Neural cell (in vitro differentiated cells): ENCODE measurements around the gene SH3PXD2A. TPM values are rescaled to one million over a fixed set of nuclear protein-coding genes. Genes with fewer than 3 reads are reported as not detected.

ENCODE experiments used
- H2AFZ ChIP-seq: fragments of 200-600, 300-800 bp; sonication (generic), shearing (Covaris generic); 2 replicates; pipeline ENCODE4 v1.6.0; 2014; ENCODE audit warnings: low read depth, mild to moderate bottlenecking, antibody characterized with exemption, low read length, moderate library complexity
- H3F3A ChIP-seq: fragments of 200-600 bp; shearing (Covaris generic); 2 replicates; pipeline ENCODE4 v1.6.1; 2016; ENCODE audit warnings: mild to moderate bottlenecking, moderate library complexity, mixed read lengths, antibody characterized with exemption, low read length; ENCODE audit not compliant: insufficient read depth, poor library complexity, severe bottlenecking
- H3K27ac ChIP-seq: fragments of 200-600, 300-800 bp; sonication (generic), shearing (Covaris generic); 2 replicates; pipeline ENCODE4 v1.5.1; 2014; ENCODE audit warnings: mild to moderate bottlenecking, low read length, moderate library complexity
- H3K27me3 ChIP-seq: fragments of 300-800, 200-600 bp; sonication (generic), shearing (Covaris generic); 2 replicates; pipeline ENCODE4 v1.6.0; 2014; ENCODE audit warnings: mild to moderate bottlenecking, low read depth, low read length, moderate library complexity; ENCODE audit not compliant: insufficient read depth
- H3K36me3 ChIP-seq: fragments of 300-800, 200-600 bp; sonication (generic), shearing (Covaris generic); 2 replicates; pipeline ENCODE4 v1.5.1; 2014; ENCODE audit warnings: mild to moderate bottlenecking, antibody characterized with exemption, low read length, moderate library complexity; ENCODE audit not compliant: insufficient read depth
- H3K4me2 ChIP-seq: fragments of 300-800, 200-600 bp; sonication (generic), shearing (Covaris generic); 2 replicates; pipeline ENCODE4 v1.6.0; 2014; ENCODE audit warnings: mild to moderate bottlenecking, low read length
- H3K4me3 ChIP-seq: fragments of 300-800, 200-600 bp; sonication (generic), shearing (Covaris generic); 2 replicates; pipeline ENCODE4 v1.5.1; 2014; ENCODE audit warnings: mild to moderate bottlenecking, low read length, moderate library complexity
- H3K79me2 ChIP-seq: fragments of 200-600 bp; shearing (Covaris generic); replicated peaks from 2 replicates; pipeline ENCODE4 v1.6.0; 2014; ENCODE audit warnings: mild to moderate bottlenecking, low read length, moderate library complexity; ENCODE audit not compliant: insufficient read depth
- H3K9ac ChIP-seq: fragments of 300-800, 200-600 bp; sonication (generic), shearing (Covaris generic); 2 replicates; pipeline ENCODE4 v1.6.1; 2016; ENCODE audit warnings: mild to moderate bottlenecking, low read length, mixed read lengths
- H3K9me2 ChIP-seq: fragments of 200-600 bp; shearing (Covaris generic); 2 replicates; pipeline ENCODE4 v1.6.1; 2016; ENCODE audit warnings: mild to moderate bottlenecking, low read length, mixed read lengths; ENCODE audit not compliant: insufficient read depth
- H3K9me3 ChIP-seq: fragments of 200-600, 300-800 bp; sonication (generic), shearing (Covaris generic); 2 replicates; pipeline ENCODE4 v1.6.1; 2016; ENCODE audit warnings: mild to moderate bottlenecking, mixed run types, low read length, moderate library complexity, mixed read lengths
- H4K20me1 ChIP-seq: fragments of 200-600 bp; shearing (Covaris generic); 2 replicates; pipeline ENCODE4 v1.6.1; 2016; ENCODE audit warnings: mild to moderate bottlenecking, mixed run types; ENCODE audit not compliant: insufficient read depth
- CTCF ChIP-seq: fragments of 450-650 bp; IDR thresholded peaks from 2 replicates; pipeline ENCODE4 v1.5.1; 2014; ENCODE audit warnings: antibody characterized with exemption, mild to moderate bottlenecking, moderate library complexity; ENCODE audit not compliant: poor library complexity, severe bottlenecking
- EP300 ChIP-seq: fragments of 450-650 bp; conservative IDR thresholded peaks from 2 replicates; pipeline ENCODE4 v1.6.1; 2014; ENCODE audit warnings: antibody characterized with exemption, mild to moderate bottlenecking, moderate library complexity; ENCODE audit not compliant: poor library complexity, severe bottlenecking
- EZH2 ChIP-seq: fragments of 200-600, 300-800 bp; shearing (Covaris generic), sonication (generic); IDR thresholded peaks from 2 replicates; pipeline ENCODE4 v1.6.1; 2014; ENCODE audit warnings: antibody characterized with exemption, low read length, borderline replicate concordance, mild to moderate bottlenecking; ENCODE audit not compliant: insufficient read depth, poor library complexity, severe bottlenecking
- MXI1 ChIP-seq: fragments of 450-650 bp; conservative IDR thresholded peaks from 2 replicates; pipeline ENCODE4 v1.6.1; 2014; ENCODE audit warnings: antibody characterized with exemption, mild to moderate bottlenecking; ENCODE audit not compliant: poor library complexity, severe bottlenecking
- POLR2AphosphoS5 ChIP-seq: IDR thresholded peaks from 2 replicates; pipeline ENCODE4 v1.6.1; 2012
- RAD21 ChIP-seq: fragments of 450-650 bp; conservative IDR thresholded peaks from 2 replicates; pipeline ENCODE4 v1.6.1; 2014; ENCODE audit warnings: antibody characterized with exemption, mild to moderate bottlenecking, moderate library complexity
- SMC3 ChIP-seq: fragments of 450-650 bp; conservative IDR thresholded peaks from 2 replicates; pipeline ENCODE4 v1.6.1; 2014; ENCODE audit warnings: antibody characterized with exemption, mild to moderate bottlenecking, moderate library complexity; ENCODE audit not compliant: poor library complexity
- TAF1 ChIP-seq: IDR thresholded peaks from 2 replicates; pipeline ENCODE4 v1.6.1; 2012; ENCODE audit warnings: low read depth
- polyA minus RNA-seq: library from RNA; depleted of rRNA, polyadenylated mRNA; stranded (reverse); fragments of >200 nt; gene quantifications from 2 replicates; pipeline ENCODE4 v1.2.3, GENCODE V29; 2014
- polyA plus RNA-seq: library from polyadenylated mRNA; depleted of rRNA; stranded (reverse); fragments of >200 nt; gene quantifications from 2 replicates; pipeline ENCODE4 v1.2.3, GENCODE V29; 2014
- TF ChIP-seq, protein P1 (sequence below): IDR thresholded peaks from 2 replicates; pipeline ENCODE4 v1.6.1; 2012; ENCODE audit warnings: borderline replicate concordance

SH3PXD2A gene, protein sequence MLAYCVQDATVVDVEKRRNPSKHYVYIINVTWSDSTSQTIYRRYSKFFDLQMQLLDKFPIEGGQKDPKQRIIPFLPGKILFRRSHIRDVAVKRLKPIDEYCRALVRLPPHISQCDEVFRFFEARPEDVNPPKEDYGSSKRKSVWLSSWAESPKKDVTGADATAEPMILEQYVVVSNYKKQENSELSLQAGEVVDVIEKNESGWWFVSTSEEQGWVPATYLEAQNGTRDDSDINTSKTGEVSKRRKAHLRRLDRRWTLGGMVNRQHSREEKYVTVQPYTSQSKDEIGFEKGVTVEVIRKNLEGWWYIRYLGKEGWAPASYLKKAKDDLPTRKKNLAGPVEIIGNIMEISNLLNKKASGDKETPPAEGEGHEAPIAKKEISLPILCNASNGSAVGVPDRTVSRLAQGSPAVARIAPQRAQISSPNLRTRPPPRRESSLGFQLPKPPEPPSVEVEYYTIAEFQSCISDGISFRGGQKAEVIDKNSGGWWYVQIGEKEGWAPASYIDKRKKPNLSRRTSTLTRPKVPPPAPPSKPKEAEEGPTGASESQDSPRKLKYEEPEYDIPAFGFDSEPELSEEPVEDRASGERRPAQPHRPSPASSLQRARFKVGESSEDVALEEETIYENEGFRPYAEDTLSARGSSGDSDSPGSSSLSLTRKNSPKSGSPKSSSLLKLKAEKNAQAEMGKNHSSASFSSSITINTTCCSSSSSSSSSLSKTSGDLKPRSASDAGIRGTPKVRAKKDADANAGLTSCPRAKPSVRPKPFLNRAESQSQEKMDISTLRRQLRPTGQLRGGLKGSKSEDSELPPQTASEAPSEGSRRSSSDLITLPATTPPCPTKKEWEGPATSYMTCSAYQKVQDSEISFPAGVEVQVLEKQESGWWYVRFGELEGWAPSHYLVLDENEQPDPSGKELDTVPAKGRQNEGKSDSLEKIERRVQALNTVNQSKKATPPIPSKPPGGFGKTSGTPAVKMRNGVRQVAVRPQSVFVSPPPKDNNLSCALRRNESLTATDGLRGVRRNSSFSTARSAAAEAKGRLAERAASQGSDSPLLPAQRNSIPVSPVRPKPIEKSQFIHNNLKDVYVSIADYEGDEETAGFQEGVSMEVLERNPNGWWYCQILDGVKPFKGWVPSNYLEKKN
- polyA plus RNA-seq (5.2 and 8.0 TPM in 2 replicates), polyA minus RNA-seq (11.2 and 12.6 TPM in 2 replicates)

DNA sequence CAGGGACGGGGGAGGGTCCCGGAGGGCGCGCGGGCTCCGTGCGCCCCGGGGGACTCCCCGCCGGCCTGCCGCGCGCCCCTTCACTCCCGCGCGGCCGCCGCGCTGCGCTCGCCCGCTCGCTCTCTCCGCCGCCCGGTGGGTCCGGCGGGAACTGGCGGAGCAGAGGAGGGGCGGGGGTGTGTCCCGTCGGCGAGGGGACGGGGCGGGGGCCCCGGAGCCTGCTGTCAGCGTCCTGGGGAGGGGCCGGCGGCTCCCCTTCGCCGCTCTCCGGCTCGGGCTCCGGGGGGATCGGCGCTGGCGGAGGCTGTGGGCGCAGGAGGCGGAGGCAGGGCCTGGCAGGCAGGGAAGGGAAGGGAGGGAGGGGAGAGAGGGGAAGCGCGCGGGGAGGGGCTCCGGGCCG, at the start of gene SH3PXD2A:
Gene SH3PXD2A, minus strand, starts transcription at position 153 of the 400 bp plus-strand sequence. CDS start 310 bp downstream, outside the sequence.
- Histone ChIP-seq H3K79me2 (peaks cover 14% of the 10 kb centered on the region), H3K4me2 (peak within 1 kb of the TSS; percentile 81), H3K27ac (peak within 1 kb of the TSS; percentile 68), H2AFZ (peak within 1 kb of the TSS; percentile 46), H3K36me3 (no peaks in the 10 kb centered on the region), H3F3A (no peaks in the 10 kb centered on the region), H4K20me1 (no peaks in the 10 kb centered on the region), H3K9ac (peak within 1 kb of the TSS; percentile 80), H3K4me3 (peak within 1 kb of the TSS; percentile 92), H3K27me3 (no peaks in the 10 kb centered on the region), H3K9me3 (no peaks in the 10 kb centered on the region), H3K9me2 (no peaks in the 10 kb centered on the region)
- TF ChIP-seq SMC3 (no peak), MXI1 (peak; percentile 21), EZH2 (no peak), POLR2AphosphoS5 (peak; percentile 56), RAD21 (no peak)

- no peaks in the 10 kb centered on the region for H3K9me3 ChIP-seq
- no peaks in the 10 kb centered on the region for H3K9me2 ChIP-seq
- H3K27ac ChIP-seq = no peak overlapping the region
- peaks cover 7% of the 10 kb centered on the region for H3K36me3 ChIP-seq
- H3K4me2 ChIP-seq = no peak overlapping the region
- no peak overlapping the region for H3K4me3 ChIP-seq
- no peak overlapping the region for H2AFZ ChIP-seq
- TF ChIP-seq, protein P1, sequence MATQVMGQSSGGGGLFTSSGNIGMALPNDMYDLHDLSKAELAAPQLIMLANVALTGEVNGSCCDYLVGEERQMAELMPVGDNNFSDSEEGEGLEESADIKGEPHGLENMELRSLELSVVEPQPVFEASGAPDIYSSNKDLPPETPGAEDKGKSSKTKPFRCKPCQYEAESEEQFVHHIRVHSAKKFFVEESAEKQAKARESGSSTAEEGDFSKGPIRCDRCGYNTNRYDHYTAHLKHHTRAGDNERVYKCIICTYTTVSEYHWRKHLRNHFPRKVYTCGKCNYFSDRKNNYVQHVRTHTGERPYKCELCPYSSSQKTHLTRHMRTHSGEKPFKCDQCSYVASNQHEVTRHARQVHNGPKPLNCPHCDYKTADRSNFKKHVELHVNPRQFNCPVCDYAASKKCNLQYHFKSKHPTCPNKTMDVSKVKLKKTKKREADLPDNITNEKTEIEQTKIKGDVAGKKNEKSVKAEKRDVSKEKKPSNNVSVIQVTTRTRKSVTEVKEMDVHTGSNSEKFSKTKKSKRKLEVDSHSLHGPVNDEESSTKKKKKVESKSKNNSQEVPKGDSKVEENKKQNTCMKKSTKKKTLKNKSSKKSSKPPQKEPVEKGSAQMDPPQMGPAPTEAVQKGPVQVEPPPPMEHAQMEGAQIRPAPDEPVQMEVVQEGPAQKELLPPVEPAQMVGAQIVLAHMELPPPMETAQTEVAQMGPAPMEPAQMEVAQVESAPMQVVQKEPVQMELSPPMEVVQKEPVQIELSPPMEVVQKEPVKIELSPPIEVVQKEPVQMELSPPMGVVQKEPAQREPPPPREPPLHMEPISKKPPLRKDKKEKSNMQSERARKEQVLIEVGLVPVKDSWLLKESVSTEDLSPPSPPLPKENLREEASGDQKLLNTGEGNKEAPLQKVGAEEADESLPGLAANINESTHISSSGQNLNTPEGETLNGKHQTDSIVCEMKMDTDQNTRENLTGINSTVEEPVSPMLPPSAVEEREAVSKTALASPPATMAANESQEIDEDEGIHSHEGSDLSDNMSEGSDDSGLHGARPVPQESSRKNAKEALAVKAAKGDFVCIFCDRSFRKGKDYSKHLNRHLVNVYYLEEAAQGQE = no peak
- TF ChIP-seq TAF1 = no peak
- no peak for TF ChIP-seq EP300
- no peak for TF ChIP-seq CTCF
- no peak for TF ChIP-seq POLR2AphosphoS5
- TF ChIP-seq MXI1 = no peak
- TF ChIP-seq RAD21 = no peak
- no peak for TF ChIP-seq SMC3
- no peak for TF ChIP-seq EZH2
- no peaks in the 10 kb centered on the region for H3K79me2 ChIP-seq
- H4K20me1 ChIP-seq = no peaks in the 10 kb centered on the region
- no peak overlapping the region for H3K9ac ChIP-seq
- H3K27me3 ChIP-seq = no peaks in the 10 kb centered on the region
- H3F3A ChIP-seq = no peaks in the 10 kb centered on the region
Measured at GRCh38 chr10:103901299-103901698, 45.9 kb upstream of the SH3PXD2A start.
